Measurements from ENCODE around the gene SPANXD. TPM values are rescaled to one million over a fixed set of nuclear protein-coding genes. Genes with fewer than 3 reads are reported as not detected.
"Not testable (repeated sequence)": the region's sequence is repeated elsewhere in the genome, so short reads cannot be mapped to it uniquely, and the experiment has no call there.

Gene SPANXD
- total RNA-seq, result not detected
- long read RNA-seq, result 0 reads

GRCh38 chrX:141698639-141699038 lies at the start of gene SPANXD:
Gene SPANXD, minus strand, starts transcription at chrX:141698739. Its CDS starts 334 bp downstream, at chrX:141698405.
- H3K27ac ChIP-seq (replicated peaks); H3K36me3 ChIP-seq; H3K9me3 ChIP-seq (replicated peaks); H3K4me3 ChIP-seq; H3K27me3 ChIP-seq (ENCODE audit: low read depth); intact Hi-C loops (cut with micrococcal nuclease); DNase-seq; H3K4me1 ChIP-seq: not testable (repeated sequence)

- TF ChIP-seq CTCF (IDR thresholded peaks at IDR 0.05; ENCODE audit: borderline replicate concordance), result no peak
- Histone ChIP-seq H3K36me3 (no peaks in the 10 kb centered on the region), H3K27ac (replicated peaks) (no peak overlapping the region), H3K4me1 (no peaks in the 10 kb centered on the region), H3K27me3 (ENCODE audit: low read depth) (no peaks in the 10 kb centered on the region), H3K4me3 (no peak overlapping the region), H3K9me3 (replicated peaks) (peaks cover 8% of the 10 kb centered on the region)
- intact Hi-C loops (cut with micrococcal nuclease), result no loop called here
- DNase-seq, result no peak
These were observed 44.1 kb upstream of the SPANXD start for GRCh38 chrX:141742666-141743065.

- intact Hi-C loops (cut with micrococcal nuclease), result no loop called here
- no peaks in the 10 kb centered on the region for H3K4me1 ChIP-seq
- no peak overlapping the region for H3K4me3 ChIP-seq
- H3K36me3 ChIP-seq, result no peaks in the 10 kb centered on the region
- no peaks in the 10 kb centered on the region for H3K27me3 ChIP-seq (ENCODE audit: low read depth)
- no peaks in the 10 kb centered on the region for H3K9me3 ChIP-seq (replicated peaks)
- DNase-seq, result no peak
- no peak overlapping the region for H3K27ac ChIP-seq (replicated peaks)
- no peak for TF ChIP-seq CTCF (IDR thresholded peaks at IDR 0.05; ENCODE audit: borderline replicate concordance)
These were observed 38.1 kb upstream of the SPANXD start for GRCh38 chrX:141736656-141737055.

- Histone ChIP-seq H3K4me1 (no peaks in the 10 kb centered on the region), H3K36me3 (no peaks in the 10 kb centered on the region), H3K27me3 (ENCODE audit: low read depth) (no peaks in the 10 kb centered on the region), H3K4me3 (no peak overlapping the region), H3K9me3 (replicated peaks) (no peaks in the 10 kb centered on the region), H3K27ac (replicated peaks) (no peak overlapping the region)
- TF ChIP-seq CTCF (IDR thresholded peaks at IDR 0.05; ENCODE audit: borderline replicate concordance), result no peak
- intact Hi-C loops (cut with micrococcal nuclease), result no loop called here
- DNase-seq, result no peak
These were observed 34.8 kb upstream of the SPANXD start for GRCh38 chrX:141733371-141733770.

GRCh38 chrX:141732031-141732430 lies 33.5 kb upstream of the SPANXD start:
- TF ChIP-seq CTCF (IDR thresholded peaks at IDR 0.05; ENCODE audit: borderline replicate concordance), result no peak
- no peak for DNase-seq
- Histone ChIP-seq H3K36me3 (no peaks in the 10 kb centered on the region), H3K27me3 (ENCODE audit: low read depth) (no peaks in the 10 kb centered on the region), H3K4me3 (no peak overlapping the region), H3K9me3 (replicated peaks) (no peaks in the 10 kb centered on the region), H3K4me1 (no peaks in the 10 kb centered on the region), H3K27ac (replicated peaks) (no peak overlapping the region)
- intact Hi-C loops (cut with micrococcal nuclease), result no loop called here

- intact Hi-C loops (cut with micrococcal nuclease), result no loop called here
- no peak for TF ChIP-seq CTCF (IDR thresholded peaks at IDR 0.05; ENCODE audit: borderline replicate concordance)
- no peaks in the 10 kb centered on the region for H3K27me3 ChIP-seq (ENCODE audit: low read depth)
These were observed 25.6 kb upstream of the SPANXD start for GRCh38 chrX:141724186-141724585.

More at GRCh38 chrX:141724186-141724585, 25.6 kb upstream of the SPANXD start:
- Histone ChIP-seq H3K36me3 (no peaks in the 10 kb centered on the region), H3K27ac (replicated peaks) (no peak overlapping the region), H3K4me1 (no peaks in the 10 kb centered on the region), H3K9me3 (replicated peaks) (no peaks in the 10 kb centered on the region), H3K4me3 (no peak overlapping the region)
- no peak for DNase-seq
